Thoracic aorta (tissue), 2 donors: Measurements from ENCODE around the gene TBX5. TPM values are rescaled to one million over a fixed set of nuclear protein-coding genes. Genes with fewer than 3 reads are reported as not detected.

Experiments
- ATAC-seq: fragments of 150-250 bp; one replicate; pipeline ENCODE4 v1.8.0; 2017; ENCODE audit warnings: low read depth; ENCODE audit not compliant: insufficient number of reproducible peaks, low FRiP score
- DNase-seq: peaks from one replicate; pipeline ENCODE4 v3.0.0-alpha.2; 2020; ENCODE audit warnings: low spot score
- H3K27ac ChIP-seq, 2 donors: fragments of 200-600 bp; sonication (generic); 1 replicate in 1 of 2; 2 replicates in 1 of 2; pipeline ENCODE4 v1.5.1; 2016; ENCODE audit warnings: mild to moderate bottlenecking in 2 of 2, moderate library complexity in 2 of 2
- H3K27me3 ChIP-seq: fragments of 200-600 bp; sonication (generic); replicated peaks from 2 replicates; pipeline ENCODE4 v1.6.0; 2016; ENCODE audit warnings: mild to moderate bottlenecking; ENCODE audit not compliant: insufficient read depth
- H3K36me3 ChIP-seq: fragments of 200-600 bp; sonication (generic); one replicate; pipeline ENCODE4 v1.5.1; 2016
- H3K4me1 ChIP-seq, 2 donors: fragments of 200-600 bp; sonication (generic); 1 replicate in 1 of 2; 2 replicates in 1 of 2; pipeline versions ENCODE4 v1.5.1 to v1.6.0; 2016; ENCODE audit warnings: low read depth in 2 of 2, mild to moderate bottlenecking in 1 of 2; ENCODE audit not compliant: control insufficient read depth in 1 of 2
- H3K4me3 ChIP-seq: fragments of 200-600 bp; sonication (generic); 2 replicates; pipeline ENCODE4 v1.5.1; 2016; ENCODE audit warnings: mild to moderate bottlenecking
- H3K9me3 ChIP-seq: fragments of 200-600 bp; sonication (generic); 2 replicates; pipeline ENCODE4 v1.5.1; 2016
- total RNA-seq, 2 donors: library from RNA; depleted of rRNA; stranded (reverse); fragments of >200 nt; gene quantifications; one replicate each; pipeline versions ENCODE4 v1.1.0 to v1.2.3, GENCODE V29; 2016
- TF ChIP-seq, protein P1 (sequence below): fragments of 200-600 bp; sonication (generic); IDR thresholded peaks from one replicate; pipeline ENCODE4 v1.5.1; 2019; ENCODE audit warnings: antibody characterized with exemption

TBX5 gene
- total RNA-seq, 2 donors from 2014 or later = 0.21 to 1.5 TPM

DNA sequence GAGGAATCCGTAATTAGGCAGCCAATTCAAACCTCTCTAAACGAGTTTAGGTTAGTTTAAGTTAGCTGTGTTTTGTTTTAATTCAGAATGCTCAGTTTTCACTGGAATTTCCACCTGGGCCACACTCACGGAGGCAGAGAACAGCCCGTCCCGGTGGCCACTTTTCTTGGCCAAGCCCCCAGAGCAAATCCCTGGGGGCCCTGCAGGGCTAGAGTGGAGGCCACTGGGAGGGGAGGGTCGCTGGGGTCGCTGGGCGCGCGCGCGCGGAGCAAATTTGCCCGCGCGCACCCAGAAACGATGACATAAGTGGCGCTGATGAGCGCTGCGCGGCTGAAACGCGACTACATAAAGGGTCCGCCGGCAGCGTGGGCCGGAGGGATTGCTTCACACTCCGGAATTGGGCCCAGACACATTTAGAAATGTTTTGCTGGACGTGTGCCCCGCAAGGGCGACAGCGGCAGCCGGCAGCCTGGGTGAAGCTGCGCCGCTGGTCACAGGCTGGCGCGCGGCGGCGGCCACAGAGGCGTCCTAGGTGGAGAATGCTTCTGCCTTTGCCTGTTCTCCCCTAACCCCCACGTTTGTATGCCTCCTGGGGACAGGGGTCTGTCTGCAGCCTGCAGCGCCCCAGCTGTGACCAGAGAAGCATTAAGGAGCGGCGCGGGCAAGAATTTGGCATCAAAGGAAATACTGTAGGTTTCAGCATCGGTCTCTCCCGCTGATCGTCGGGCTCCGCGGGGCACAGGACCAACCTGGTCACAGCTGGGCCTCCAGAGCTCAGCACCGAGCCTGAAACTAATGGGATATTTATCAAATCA lies 37.9 kb upstream of the TBX5 start:
- no peaks in the 10 kb centered on the region for H3K36me3 ChIP-seq
- H3K9me3 ChIP-seq = no peaks in the 10 kb centered on the region
- no peak for DNase-seq
- H3K4me1 ChIP-seq = peaks cover 0 to 25% of the 10 kb centered on the region in 2 donors
- TF ChIP-seq, protein P1, sequence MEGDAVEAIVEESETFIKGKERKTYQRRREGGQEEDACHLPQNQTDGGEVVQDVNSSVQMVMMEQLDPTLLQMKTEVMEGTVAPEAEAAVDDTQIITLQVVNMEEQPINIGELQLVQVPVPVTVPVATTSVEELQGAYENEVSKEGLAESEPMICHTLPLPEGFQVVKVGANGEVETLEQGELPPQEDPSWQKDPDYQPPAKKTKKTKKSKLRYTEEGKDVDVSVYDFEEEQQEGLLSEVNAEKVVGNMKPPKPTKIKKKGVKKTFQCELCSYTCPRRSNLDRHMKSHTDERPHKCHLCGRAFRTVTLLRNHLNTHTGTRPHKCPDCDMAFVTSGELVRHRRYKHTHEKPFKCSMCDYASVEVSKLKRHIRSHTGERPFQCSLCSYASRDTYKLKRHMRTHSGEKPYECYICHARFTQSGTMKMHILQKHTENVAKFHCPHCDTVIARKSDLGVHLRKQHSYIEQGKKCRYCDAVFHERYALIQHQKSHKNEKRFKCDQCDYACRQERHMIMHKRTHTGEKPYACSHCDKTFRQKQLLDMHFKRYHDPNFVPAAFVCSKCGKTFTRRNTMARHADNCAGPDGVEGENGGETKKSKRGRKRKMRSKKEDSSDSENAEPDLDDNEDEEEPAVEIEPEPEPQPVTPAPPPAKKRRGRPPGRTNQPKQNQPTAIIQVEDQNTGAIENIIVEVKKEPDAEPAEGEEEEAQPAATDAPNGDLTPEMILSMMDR = no peak
- H3K27ac ChIP-seq = no peak overlapping the region
- H3K4me3 ChIP-seq = no peak overlapping the region
- no peak for ATAC-seq
- H3K27me3 ChIP-seq = peaks cover 17% of the 10 kb centered on the region

DNA sequence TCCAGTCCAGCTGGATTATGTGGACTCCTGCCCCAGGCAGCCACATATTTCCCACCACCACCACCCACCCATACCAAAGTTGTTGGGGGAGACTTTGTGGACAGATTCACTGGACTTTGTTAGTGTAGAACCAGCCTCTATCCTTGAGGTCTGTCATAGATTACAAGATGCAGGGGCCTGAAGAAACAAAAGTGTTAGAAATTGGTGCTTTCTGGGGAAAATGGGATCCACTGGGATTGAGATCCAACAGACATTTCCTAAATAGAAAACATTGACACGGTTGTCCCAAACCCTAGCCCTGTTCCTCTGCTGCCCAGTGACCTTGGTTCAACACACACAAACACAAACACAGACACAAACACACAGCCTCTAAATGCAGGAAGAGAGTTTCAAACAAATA lies 36.6 kb upstream of the TBX5 start:
- Histone ChIP-seq H3K9me3 (no peaks in the 10 kb centered on the region), H3K4me3 (no peak overlapping the region), H3K27me3 (peaks cover 17% of the 10 kb centered on the region), H3K36me3 (no peaks in the 10 kb centered on the region), H3K4me1 (peaks cover 0 to 25% of the 10 kb centered on the region in 2 donors), H3K27ac (no peak overlapping the region)
- TF ChIP-seq, protein P1 = no peak
- DNase-seq = no peak
- no peak for ATAC-seq

DNA sequence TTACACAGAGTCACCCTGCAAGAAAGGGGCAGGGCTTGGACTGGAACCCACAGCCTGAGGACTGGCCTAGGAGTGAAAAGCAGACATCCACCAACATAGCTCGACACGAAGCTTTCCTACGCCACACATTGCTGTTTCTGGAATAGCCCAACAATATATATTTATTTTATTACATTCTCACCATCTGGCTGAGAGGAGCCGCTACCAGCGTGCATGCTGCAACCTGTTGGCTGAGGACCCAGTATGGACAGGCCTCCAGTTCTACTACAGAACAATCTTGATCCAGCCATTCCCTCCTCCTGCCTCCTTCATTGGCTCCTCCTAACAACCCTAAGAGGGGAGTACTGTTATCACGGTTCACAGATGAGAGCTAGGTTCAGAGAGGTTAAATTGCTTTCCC lies 35.6 kb upstream of the TBX5 start:
- Histone ChIP-seq H3K36me3 (no peaks in the 10 kb centered on the region), H3K4me1 (peaks cover 0 to 19% of the 10 kb centered on the region in 2 donors), H3K27ac (no peak overlapping the region), H3K27me3 (peaks cover 13% of the 10 kb centered on the region), H3K9me3 (no peaks in the 10 kb centered on the region), H3K4me3 (no peak overlapping the region)
- TF ChIP-seq, protein P1 = no peak
- ATAC-seq (no peak), DNase-seq (no peak)

DNA sequence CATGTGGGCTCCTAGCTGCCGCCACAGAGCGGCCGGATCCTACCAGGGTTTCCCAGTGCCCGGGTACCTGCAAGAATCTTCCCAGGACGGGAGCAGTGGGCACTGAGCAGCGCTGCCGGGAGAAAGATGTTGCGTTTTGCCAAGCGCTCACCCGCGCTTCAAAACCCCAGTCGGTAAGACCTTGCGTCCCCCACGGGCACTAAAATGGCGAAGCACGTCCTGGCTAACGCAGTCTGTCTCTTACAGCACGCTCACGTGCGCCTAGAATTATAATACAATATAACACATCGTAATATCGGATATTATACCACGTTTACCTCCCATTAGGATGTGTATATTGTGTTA lies 35.1 kb upstream of the TBX5 start:
- ATAC-seq (no peak), DNase-seq (no peak)
- H3K4me3 ChIP-seq = no peak overlapping the region
- TF ChIP-seq, protein P1 = no peak
- no peaks in the 10 kb centered on the region for H3K36me3 ChIP-seq
- H3K27ac ChIP-seq = no peak overlapping the region
- peaks cover 0 to 19% of the 10 kb centered on the region in 2 donors for H3K4me1 ChIP-seq
- peaks cover 7% of the 10 kb centered on the region for H3K27me3 ChIP-seq
- no peaks in the 10 kb centered on the region for H3K9me3 ChIP-seq

DNA sequence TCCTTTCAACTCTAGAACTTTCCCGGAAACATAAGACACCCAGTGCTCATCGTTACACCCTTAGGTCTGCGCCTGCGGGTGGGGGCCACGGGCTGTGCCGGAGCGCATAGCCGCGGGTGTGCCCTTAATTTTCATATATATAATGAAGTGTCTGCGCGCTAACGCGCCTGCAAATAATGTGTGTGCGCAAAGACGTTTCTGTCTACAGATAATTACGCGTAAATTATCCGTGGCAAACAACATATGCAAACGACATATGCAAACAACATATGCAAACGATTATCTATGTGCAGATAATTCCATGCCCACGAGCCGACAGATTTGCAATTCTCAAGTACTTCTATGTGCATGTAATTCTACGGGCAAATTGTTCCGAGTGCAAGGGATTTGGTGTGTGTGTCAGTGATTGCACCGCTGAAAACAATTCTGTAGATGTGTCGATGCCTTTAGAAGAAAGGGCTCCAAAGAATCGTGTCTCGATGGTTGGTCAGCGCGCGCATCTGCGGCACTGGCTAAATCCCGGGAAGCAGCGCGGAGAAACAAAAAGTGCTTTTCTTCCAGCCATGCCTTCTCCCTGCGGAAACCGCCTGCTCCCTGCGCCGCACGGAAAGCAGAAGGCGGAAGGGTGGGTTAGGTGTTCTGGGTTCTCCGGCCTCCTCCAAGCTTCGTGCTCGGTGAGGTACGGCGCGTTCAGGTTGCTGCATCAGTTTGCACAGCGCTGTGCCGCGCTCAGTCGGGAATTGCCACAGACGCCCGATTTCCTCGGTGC lies 34.5 kb upstream of the TBX5 start:
- TF ChIP-seq, protein P1 = no peak
- Histone ChIP-seq H3K27ac (no peak overlapping the region), H3K27me3 (peaks cover 6% of the 10 kb centered on the region), H3K9me3 (no peaks in the 10 kb centered on the region), H3K4me1 (peaks cover 0 to 19% of the 10 kb centered on the region in 2 donors), H3K4me3 (no peak overlapping the region), H3K36me3 (no peaks in the 10 kb centered on the region)
- DNase-seq (no peak), ATAC-seq (no peak)
